HUES6 (cell line): ENCODE measurements around the gene FURIN.

Experiments
- H3K27ac ChIP-seq: 2 replicates; pipeline ENCODE4 v1.7.0; 2013; ENCODE audit warnings: low read depth, mild to moderate bottlenecking, low read length, inconsistent platforms
- H3K27me3 ChIP-seq: 2 replicates; pipeline ENCODE4 v1.6.1; 2013; ENCODE audit warnings: low read length; ENCODE audit not compliant: control insufficient read depth, insufficient read depth
- H3K36me3 ChIP-seq: 2 replicates; pipeline ENCODE4 v1.6.1; 2013; ENCODE audit warnings: low read length; ENCODE audit not compliant: control insufficient read depth, insufficient read depth
- H3K4me1 ChIP-seq: 2 replicates; pipeline ENCODE4 v1.6.1; 2013; ENCODE audit warnings: low read length; ENCODE audit not compliant: control insufficient read depth, insufficient read depth
- H3K4me3 ChIP-seq: 2 replicates; pipeline ENCODE4 v1.5.1; 2013; ENCODE audit warnings: low read depth, low read length
- H3K9ac ChIP-seq: one replicate; pipeline ENCODE4 v1.6.1; 2013; ENCODE audit warnings: mild to moderate bottlenecking, low read length
- H3K9me3 ChIP-seq: 2 replicates; pipeline ENCODE4 v1.6.1; 2013; ENCODE audit warnings: low read depth, low read length; ENCODE audit not compliant: control insufficient read depth, insufficient read depth

Gene FURIN

DNA sequence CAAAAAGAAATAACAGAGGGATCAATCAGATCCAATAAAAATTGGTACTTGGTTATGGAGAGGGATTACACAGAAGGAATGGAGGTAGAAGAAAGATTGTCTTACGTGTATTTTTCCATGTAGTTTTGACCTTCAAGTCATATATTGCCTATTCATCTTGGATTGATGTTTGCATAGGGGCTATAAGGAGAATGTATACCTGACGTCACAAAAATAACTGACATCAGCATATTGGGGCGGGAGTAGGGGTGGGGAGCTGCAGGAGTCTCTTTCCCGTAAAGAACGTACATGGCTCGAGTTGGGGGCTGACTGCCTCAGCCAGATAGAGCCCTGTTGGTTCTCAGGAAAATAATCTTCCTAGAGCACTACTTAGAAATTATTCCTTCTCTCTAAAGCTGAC lies 5.9 kb upstream of the FURIN start:
- H3K9me3 ChIP-seq: no peaks in the 10 kb centered on the region
- H3K4me3 ChIP-seq: no peak overlapping the region
- H3K27ac ChIP-seq: no peak overlapping the region
- no peak overlapping the region for H3K9ac ChIP-seq
- H3K36me3 ChIP-seq: no peaks in the 10 kb centered on the region
- H3K27me3 ChIP-seq: no peaks in the 10 kb centered on the region
- peaks cover 23% of the 10 kb centered on the region for H3K4me1 ChIP-seq

DNA sequence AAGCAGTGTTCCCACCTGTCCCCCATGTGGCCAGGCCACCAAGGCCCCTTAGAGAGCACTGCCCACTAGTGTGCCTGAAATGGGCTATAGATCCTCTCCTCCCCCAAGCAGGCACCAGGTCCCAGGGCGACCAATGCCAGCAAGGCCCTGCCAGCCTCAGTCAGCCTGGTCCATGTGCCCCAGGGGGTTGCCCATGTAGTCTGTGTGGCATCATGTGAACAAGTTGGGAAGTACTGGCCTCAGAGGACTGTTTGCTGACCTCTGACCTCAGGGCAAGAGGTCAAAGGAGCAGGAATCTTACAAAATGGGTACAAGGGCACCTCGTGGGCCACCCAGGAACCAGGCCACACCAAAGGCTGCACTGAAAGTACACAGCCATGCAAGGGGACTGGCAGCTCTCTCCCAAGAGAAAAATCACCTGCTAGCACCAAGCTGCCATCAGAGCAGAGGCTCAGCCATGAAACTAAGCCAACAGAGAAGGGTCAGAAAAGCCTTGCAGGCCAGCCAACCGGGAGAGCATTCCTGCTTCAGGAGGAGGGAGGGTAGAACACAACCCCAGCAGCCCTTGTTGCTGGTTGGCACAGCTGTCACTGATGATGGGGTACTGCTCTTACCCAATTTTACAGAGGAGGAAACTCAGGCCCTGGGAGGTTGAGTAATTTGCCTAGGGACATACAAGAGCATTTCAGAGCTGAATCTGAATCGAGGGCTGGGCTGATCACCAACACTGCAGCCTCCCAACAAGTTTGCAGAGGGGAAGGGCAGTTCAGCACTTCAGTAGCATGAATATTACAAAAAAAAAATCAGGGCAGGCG lies 5.2 kb upstream of the FURIN start:
- H3K4me1 ChIP-seq: peaks cover 26% of the 10 kb centered on the region
- H3K9me3 ChIP-seq: no peaks in the 10 kb centered on the region
- H3K36me3 ChIP-seq: no peaks in the 10 kb centered on the region
- no peak overlapping the region for H3K9ac ChIP-seq
- H3K4me3 ChIP-seq: no peak overlapping the region
- H3K27me3 ChIP-seq: no peaks in the 10 kb centered on the region
- H3K27ac ChIP-seq: no peak overlapping the region

DNA sequence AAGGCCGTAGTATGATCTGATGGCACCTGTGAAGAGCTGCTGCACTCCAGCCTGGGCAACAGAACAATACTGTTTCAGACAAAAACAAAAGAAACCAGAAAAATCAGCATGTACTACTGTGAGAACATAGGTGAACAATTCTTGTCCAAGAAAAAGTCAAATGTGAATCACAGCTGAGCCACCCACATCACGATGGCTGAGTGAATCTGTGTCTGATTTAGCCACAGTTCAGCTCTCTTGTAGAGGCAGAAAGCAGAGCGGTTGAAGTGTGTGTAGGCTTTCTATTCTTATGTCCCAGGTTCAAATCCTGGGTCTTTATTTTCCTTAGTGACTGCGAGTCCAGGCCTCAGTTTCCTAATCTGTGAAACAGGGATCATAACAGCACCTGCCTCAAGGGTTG lies 4.4 kb upstream of the FURIN start:
- no peak overlapping the region for H3K4me3 ChIP-seq
- no peaks in the 10 kb centered on the region for H3K36me3 ChIP-seq
- H3K27ac ChIP-seq: no peak overlapping the region
- H3K4me1 ChIP-seq: peaks cover 35% of the 10 kb centered on the region
- no peaks in the 10 kb centered on the region for H3K27me3 ChIP-seq
- no peak overlapping the region for H3K9ac ChIP-seq
- no peaks in the 10 kb centered on the region for H3K9me3 ChIP-seq

DNA sequence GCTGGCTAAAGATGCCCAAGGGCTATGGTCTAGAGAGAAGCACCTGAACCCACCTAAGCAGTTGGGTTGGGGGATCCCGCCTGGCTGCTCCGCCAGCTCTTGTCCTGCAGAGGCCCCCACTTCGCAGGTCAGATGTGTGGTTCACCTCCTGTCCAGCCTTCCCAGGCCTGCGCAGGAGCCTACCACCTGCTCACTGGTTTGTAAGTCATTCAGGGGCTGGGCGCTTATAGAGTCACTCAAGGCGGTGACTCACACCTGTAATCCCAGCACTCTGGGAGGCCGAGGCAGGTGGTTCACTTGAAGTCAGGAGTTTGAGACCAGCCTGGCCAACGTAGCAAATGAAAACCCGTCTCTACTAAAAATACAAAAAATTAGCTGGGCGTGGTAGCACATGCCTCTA lies 3.9 kb upstream of the FURIN start:
- H3K27me3 ChIP-seq: no peaks in the 10 kb centered on the region
- H3K27ac ChIP-seq: no peak overlapping the region
- no peak overlapping the region for H3K4me3 ChIP-seq
- no peaks in the 10 kb centered on the region for H3K36me3 ChIP-seq
- H3K9me3 ChIP-seq: no peaks in the 10 kb centered on the region
- H3K9ac ChIP-seq: no peak overlapping the region
- H3K4me1 ChIP-seq: peaks cover 35% of the 10 kb centered on the region

DNA sequence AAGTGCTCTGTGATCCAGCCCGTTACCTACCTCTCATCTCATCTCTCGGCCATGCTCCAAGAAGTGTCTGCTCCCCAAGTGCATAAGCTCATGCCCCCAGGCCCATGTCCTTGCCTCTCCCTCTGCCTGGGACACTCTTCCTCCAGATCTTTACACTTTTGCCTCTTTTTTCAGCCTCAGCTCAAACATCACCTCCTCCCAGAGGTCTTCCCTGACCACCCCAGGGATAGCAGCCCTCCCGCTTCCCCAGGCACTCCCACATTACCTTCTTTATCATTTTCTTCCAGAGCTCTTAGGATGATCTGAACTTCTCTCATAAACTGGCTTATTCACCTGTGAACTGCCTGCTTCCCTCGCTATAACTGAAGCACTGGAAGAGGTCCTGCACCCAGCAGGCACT lies 2.7 kb upstream of the FURIN start:
- H3K36me3 ChIP-seq: no peaks in the 10 kb centered on the region
- no peak overlapping the region for H3K4me3 ChIP-seq
- H3K4me1 ChIP-seq: peaks cover 38% of the 10 kb centered on the region
- H3K9ac ChIP-seq: no peak overlapping the region
- H3K27ac ChIP-seq: no peak overlapping the region
- H3K27me3 ChIP-seq: no peaks in the 10 kb centered on the region
- no peaks in the 10 kb centered on the region for H3K9me3 ChIP-seq

DNA sequence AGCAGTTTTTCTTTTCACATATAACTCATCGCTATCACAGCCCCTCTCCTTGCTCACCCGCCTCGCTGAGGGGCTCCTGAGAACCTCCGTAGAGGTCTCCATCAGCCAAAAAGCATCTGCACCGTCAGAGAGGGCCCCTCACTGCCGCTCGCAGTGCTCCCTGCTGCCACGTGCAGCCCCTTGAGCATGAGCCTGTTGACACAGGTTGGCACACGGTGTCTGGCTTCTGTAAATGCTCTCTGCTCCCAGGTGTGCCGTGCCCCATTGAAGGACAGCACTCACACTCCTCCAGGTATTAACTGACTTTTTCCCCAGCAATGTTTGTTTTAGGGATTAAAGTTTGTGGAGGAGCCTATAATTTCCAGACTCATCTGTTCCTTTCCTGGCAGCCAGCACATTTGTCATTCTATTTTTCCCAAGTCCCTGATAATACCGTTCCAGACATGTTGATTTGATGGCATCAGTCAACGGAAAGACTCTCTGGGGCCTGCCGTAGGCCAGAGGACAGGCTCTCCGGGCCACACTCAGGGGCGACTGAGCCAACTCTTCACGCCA lies 2.1 kb upstream of the FURIN start:
- H3K4me1 ChIP-seq: peaks cover 38% of the 10 kb centered on the region
- no peak overlapping the region for H3K27ac ChIP-seq

DNA sequence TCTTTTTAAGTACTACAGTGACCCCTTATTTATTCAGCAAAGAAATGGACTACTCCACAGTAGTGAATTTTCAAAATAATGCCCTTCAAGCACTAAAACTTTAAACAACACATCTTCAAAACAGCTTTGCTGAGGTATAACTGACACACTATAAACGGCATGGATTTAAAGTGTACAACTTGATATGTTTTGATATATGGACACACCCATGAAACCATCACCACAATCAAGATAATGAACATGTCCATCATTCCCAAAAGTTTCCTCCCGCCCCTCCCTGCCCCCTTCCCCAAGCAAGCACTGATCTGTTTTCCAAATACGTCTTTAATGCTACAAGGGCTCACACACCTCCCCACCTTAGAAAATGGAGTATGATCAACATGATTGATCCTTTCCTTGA lies 1.6 kb upstream of the FURIN start:
- peaks cover 37% of the 10 kb centered on the region for H3K4me1 ChIP-seq
- no peak overlapping the region for H3K4me3 ChIP-seq
- no peak overlapping the region for H3K27ac ChIP-seq
- H3K27me3 ChIP-seq: no peaks in the 10 kb centered on the region
- no peaks in the 10 kb centered on the region for H3K36me3 ChIP-seq
- H3K9ac ChIP-seq: no peak overlapping the region
- H3K9me3 ChIP-seq: no peaks in the 10 kb centered on the region

More for the DNA sequence above, 2.1 kb upstream of the FURIN start:
- Histone ChIP-seq H3K4me3 (no peak overlapping the region), H3K9me3 (no peaks in the 10 kb centered on the region), H3K27me3 (no peaks in the 10 kb centered on the region), H3K9ac (no peak overlapping the region), H3K36me3 (no peaks in the 10 kb centered on the region)

DNA sequence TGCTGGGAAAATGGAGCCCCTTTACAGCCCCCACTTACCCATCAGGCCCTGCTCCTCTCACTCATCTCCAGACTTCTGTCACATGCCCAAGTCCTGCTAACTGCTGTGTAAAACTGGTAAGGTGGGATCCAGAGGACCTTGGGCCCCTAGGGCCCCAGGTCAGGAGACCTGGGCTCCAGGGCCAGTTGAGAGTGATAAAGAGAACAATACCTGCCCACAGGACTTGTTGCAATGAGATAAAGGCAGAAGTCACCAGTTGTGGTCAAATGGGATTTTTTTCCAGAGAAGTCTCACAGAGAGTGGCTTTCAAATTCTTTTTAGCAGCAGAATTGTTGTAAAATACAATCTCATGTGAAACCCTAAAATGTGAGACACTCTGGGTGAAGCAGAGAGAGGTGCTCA lies 753 bp downstream of the FURIN start:
- Histone ChIP-seq H3K9me3 (no peaks in the 10 kb centered on the region), H3K4me1 (peaks cover 52% of the 10 kb centered on the region), H3K27ac (peak overlapping the region; percentile 76; the same call in 1 of the 2 replicates), H3K36me3 (no peaks in the 10 kb centered on the region), H3K9ac (peak overlapping the region; percentile 57), H3K4me3 (no peak overlapping the region), H3K27me3 (no peaks in the 10 kb centered on the region)

DNA sequence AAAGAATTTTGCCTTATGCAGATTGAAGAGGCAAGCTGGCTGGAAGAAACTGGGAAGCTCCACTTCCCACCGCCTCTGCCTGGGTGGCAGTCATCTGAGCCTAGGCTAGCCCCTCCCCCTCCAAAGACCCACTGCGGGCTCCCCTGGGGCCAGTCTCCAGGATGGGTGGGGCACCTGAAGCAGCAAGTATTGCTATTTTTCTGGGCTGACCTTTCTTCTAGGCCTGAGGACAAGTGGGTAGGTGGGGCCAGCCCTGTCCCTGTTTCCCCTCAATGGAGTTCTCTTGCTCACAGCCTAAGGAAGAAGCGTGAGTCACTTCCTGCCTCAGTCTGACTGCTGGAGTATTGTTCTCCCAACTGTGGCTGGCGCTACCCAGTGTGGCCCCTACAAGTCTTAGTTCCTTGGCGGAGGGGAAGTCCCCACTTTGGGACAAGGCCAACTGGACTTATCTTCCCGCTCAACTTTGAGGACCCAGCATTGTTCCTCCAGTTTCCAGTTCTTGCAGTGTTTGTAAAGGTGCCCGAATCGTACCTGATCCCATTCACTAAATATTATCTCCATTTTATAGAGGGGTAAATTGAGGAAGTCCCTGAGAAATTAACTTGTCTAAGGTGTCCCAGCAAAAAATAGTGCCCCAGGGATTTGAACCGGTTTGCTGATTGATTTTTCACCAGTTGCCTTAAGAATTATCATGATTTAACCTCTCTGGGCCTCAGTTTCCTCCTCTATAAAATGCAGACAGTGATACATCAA lies 1.4 kb downstream of the FURIN start:
- peaks cover 57% of the 10 kb centered on the region for H3K4me1 ChIP-seq

DNA sequence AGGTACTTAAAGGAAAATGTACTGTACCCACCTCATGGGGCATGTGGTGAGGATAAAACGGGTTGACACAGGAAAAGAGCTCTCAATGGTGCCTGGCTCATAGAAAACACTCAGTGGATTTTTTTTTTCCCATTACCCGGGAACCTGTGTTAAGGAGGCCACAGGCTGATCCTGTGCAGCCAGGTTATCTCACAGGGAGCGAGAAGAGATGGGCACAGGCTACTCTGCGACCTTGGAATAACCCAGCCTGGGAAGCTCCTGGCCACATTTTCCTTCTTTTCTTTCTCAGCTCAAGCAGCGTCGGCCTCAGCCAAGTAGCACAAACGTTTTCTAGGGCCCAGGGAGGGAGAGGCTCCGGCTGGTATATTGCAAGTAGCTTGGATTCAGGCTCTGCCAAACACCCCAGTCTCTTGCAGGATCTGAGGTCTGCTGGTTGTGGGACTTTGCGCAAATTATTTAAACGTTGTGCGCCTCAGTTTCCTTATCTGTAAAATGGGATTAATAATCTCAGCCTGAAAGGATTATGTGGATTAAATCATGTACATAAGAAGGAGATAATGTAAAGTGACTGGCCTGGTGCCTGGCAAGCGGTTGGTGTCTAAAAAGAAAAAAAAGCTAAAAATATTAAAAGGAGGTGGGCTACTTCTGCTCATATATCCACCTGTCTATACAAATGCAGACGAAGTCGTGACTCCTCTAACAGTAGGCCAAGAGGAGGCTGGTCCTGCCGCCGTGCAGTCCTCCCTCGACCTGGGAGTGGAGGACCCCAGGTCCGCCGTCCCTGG lies 2.2 kb downstream of the FURIN start:
- Histone ChIP-seq H3K4me1 (peaks cover 57% of the 10 kb centered on the region), H3K27me3 (no peaks in the 10 kb centered on the region), H3K9ac (peak overlapping the region; percentile 86), H3K9me3 (no peaks in the 10 kb centered on the region), H3K36me3 (peaks cover under 1% of the 10 kb centered on the region), H3K4me3 (peak overlapping the region; percentile 84), H3K27ac (peak overlapping the region; percentile 79; the same call in 1 of the 2 replicates)

More for the DNA sequence above, 1.4 kb downstream of the FURIN start:
- Histone ChIP-seq H3K36me3 (no peaks in the 10 kb centered on the region), H3K4me3 (0 out of 2 replicates have a peak overlapping the region, but pooled peaks have one; percentile 84), H3K9me3 (no peaks in the 10 kb centered on the region), H3K9ac (peak overlapping the region; percentile 86), H3K27me3 (no peaks in the 10 kb centered on the region), H3K27ac (peak overlapping the region; percentile 79; the same call in 1 of the 2 replicates)
